Sigmoid colon (tissue), 4 donors: ENCODE data around the gene ATPAF1.

Experiments
- CTCF ChIP-seq, 4 experiments: fragments of 450-650 bp in 3 of 4; fragments of 200-600 bp in 1 of 4; IDR thresholded peaks; one replicate each; pipeline ENCODE4 v1.5.1; 2016 to 2019; ENCODE audit warnings: antibody characterized with exemption in 4 of 4, mild to moderate bottlenecking in 3 of 4, moderate library complexity in 2 of 4
- EP300 ChIP-seq, 4 donors: sonication (generic); formaldehyde crosslinking; IDR thresholded peaks; one replicate each; pipeline ENCODE4 v1.6.1; 2017; ENCODE audit warnings: antibody characterized with exemption in 4 of 4
- POLR2A ChIP-seq, 2 donors: fragments of 450-650 bp; IDR thresholded peaks; one replicate each; pipeline ENCODE4 v1.6.1; 2016; ENCODE audit warnings: antibody characterized with exemption in 2 of 2, mild to moderate bottlenecking in 2 of 2, moderate library complexity in 2 of 2
- POLR2AphosphoS5 ChIP-seq, 4 donors: sonication (generic); formaldehyde crosslinking; IDR thresholded peaks; one replicate each; pipeline ENCODE4 v1.6.1; 2017; ENCODE audit warnings: antibody characterized with exemption in 4 of 4

- TF ChIP-seq CTCF (IDR thresholded peaks at IDR 0.05) (no peak), POLR2A (IDR thresholded peaks at IDR 0.05) (no peak), POLR2AphosphoS5 (IDR thresholded peaks at IDR 0.05) (no peak), EP300 (IDR thresholded peaks at IDR 0.05) (no peak)
Measured at GRCh38 chr1:46619656-46620258, 48.4 kb downstream of the ATPAF1 start.
